ENCODE results near the gene SLIT3.

SLIT3 gene

GRCh38 chr5:169048181-169049125 lies 252.5 kb downstream of the SLIT3 start:
- DNase-seq (ENCODE audit: extremely low spot score) = no peak
- TF ChIP-seq L3MBTL2 (conservative IDR thresholded peaks at IDR 0.05) (no peak), ARNT (IDR thresholded peaks at IDR 0.05) (no peak), TARDBP (IDR thresholded peaks at IDR 0.05) (no peak), ZNF384 (IDR thresholded peaks at IDR 0.05) (no peak), FOXM1 (IDR thresholded peaks at IDR 0.05; ENCODE audit: borderline replicate concordance) (no peak), ELF4 (IDR thresholded peaks at IDR 0.05) (no peak), LEF1 (IDR thresholded peaks at IDR 0.05; ENCODE audit: borderline replicate concordance) (no peak), FOXK2 (IDR thresholded peaks at IDR 0.05) (no peak)
- POLR2A ChIA-PET = no interaction called here
- CTCF ChIA-PET = interaction anchor here (0.6 to 0.9 kb wide), 2 partner anchors 8 to 18 kb away, joined by 3 read pairs; no protein-coding TSS in a partner anchor

GRCh38 chr5:169044962-169045361 lies 256.0 kb downstream of the SLIT3 start:
- DNase-seq (ENCODE audit: extremely low spot score) = no peak
- ChIA-PET CTCF (no interaction called here), POLR2A (no interaction called here)
- TF ChIP-seq TARDBP (IDR thresholded peaks at IDR 0.05) = no peak
- TF ChIP-seq FOXM1 (IDR thresholded peaks at IDR 0.05; ENCODE audit: borderline replicate concordance) = no peak
- no peak for TF ChIP-seq ELF4 (IDR thresholded peaks at IDR 0.05)
- TF ChIP-seq BHLHE40 (IDR thresholded peaks at IDR 0.05; ENCODE audit: borderline replicate concordance) = no peak
- TF ChIP-seq ZNF384 (IDR thresholded peaks at IDR 0.05) = no peak
- no peak for TF ChIP-seq LEF1 (IDR thresholded peaks at IDR 0.05; ENCODE audit: borderline replicate concordance)
- TF ChIP-seq FOXK2 (IDR thresholded peaks at IDR 0.05) = no peak
- TF ChIP-seq NFRKB (IDR thresholded peaks at IDR 0.05) = no peak
- no peak for TF ChIP-seq PKNOX1 (IDR thresholded peaks at IDR 0.05)
- TF ChIP-seq ARNT (IDR thresholded peaks at IDR 0.05) = no peak
- TF ChIP-seq SUZ12 (IDR thresholded peaks at IDR 0.05) = no peak
- TF ChIP-seq L3MBTL2 (conservative IDR thresholded peaks at IDR 0.05) = no peak
- TF ChIP-seq SP1 (IDR thresholded peaks at IDR 0.05) = no peak
- no peak for TF ChIP-seq HDGF (IDR thresholded peaks at IDR 0.05; ENCODE audit: borderline replicate concordance)
- no peak for TF ChIP-seq CTBP1 (IDR thresholded peaks at IDR 0.05; ENCODE audit: borderline replicate concordance)

GRCh38 chr5:169041180-169041579 lies 259.8 kb downstream of the SLIT3 start:
- ChIA-PET POLR2A (no interaction called here), CTCF (interaction anchor here (0.7 kb wide), 1 partner anchor 7 kb away, joined by 3 read pairs; no protein-coding TSS in a partner anchor)
- no peak for DNase-seq (ENCODE audit: extremely low spot score)
- TF ChIP-seq FOXM1 (IDR thresholded peaks at IDR 0.05; ENCODE audit: borderline replicate concordance) (no peak), FOXA1 (IDR thresholded peaks at IDR 0.05) (no peak), LEF1 (IDR thresholded peaks at IDR 0.05; ENCODE audit: borderline replicate concordance) (no peak), TARDBP (IDR thresholded peaks at IDR 0.05) (no peak), CTBP1 (IDR thresholded peaks at IDR 0.05; ENCODE audit: borderline replicate concordance) (no peak), HDGF (IDR thresholded peaks at IDR 0.05; ENCODE audit: borderline replicate concordance) (no peak), NFRKB (IDR thresholded peaks at IDR 0.05) (no peak), ARNT (IDR thresholded peaks at IDR 0.05) (no peak), BHLHE40 (IDR thresholded peaks at IDR 0.05; ENCODE audit: borderline replicate concordance) (no peak), L3MBTL2 (conservative IDR thresholded peaks at IDR 0.05) (no peak), ELF4 (IDR thresholded peaks at IDR 0.05) (no peak), FOXK2 (IDR thresholded peaks at IDR 0.05) (no peak), ZNF384 (IDR thresholded peaks at IDR 0.05) (no peak), PKNOX1 (IDR thresholded peaks at IDR 0.05) (no peak), SUZ12 (IDR thresholded peaks at IDR 0.05) (no peak), SP1 (IDR thresholded peaks at IDR 0.05) (no peak)

- ChIA-PET CTCF (no interaction called here), POLR2A (no interaction called here)
- TF ChIP-seq LEF1 (IDR thresholded peaks at IDR 0.05; ENCODE audit: borderline replicate concordance) = no peak
- TF ChIP-seq NFRKB (IDR thresholded peaks at IDR 0.05) = no peak
- TF ChIP-seq BHLHE40 (IDR thresholded peaks at IDR 0.05; ENCODE audit: borderline replicate concordance) = no peak
- TF ChIP-seq L3MBTL2 (conservative IDR thresholded peaks at IDR 0.05) = no peak
- no peak for TF ChIP-seq SP1 (IDR thresholded peaks at IDR 0.05)
- TF ChIP-seq ARNT (IDR thresholded peaks at IDR 0.05) = no peak
- no peak for TF ChIP-seq CTBP1 (IDR thresholded peaks at IDR 0.05; ENCODE audit: borderline replicate concordance)
- TF ChIP-seq TARDBP (IDR thresholded peaks at IDR 0.05) = no peak
- no peak for TF ChIP-seq SUZ12 (IDR thresholded peaks at IDR 0.05)
- no peak for TF ChIP-seq PKNOX1 (IDR thresholded peaks at IDR 0.05)
- DNase-seq (ENCODE audit: extremely low spot score) = no peak
These were observed 261.3 kb downstream of the SLIT3 start for GRCh38 chr5:169039592-169039991.

GRCh38 chr5:169037466-169037865 lies 263.5 kb downstream of the SLIT3 start:
- ChIA-PET CTCF (no interaction called here), POLR2A (no interaction called here)
- peak; percentile 24 for DNase-seq (ENCODE audit: extremely low spot score)
- TF ChIP-seq PKNOX1 (IDR thresholded peaks at IDR 0.05) = peak; percentile 54
- peak; percentile 40 for TF ChIP-seq L3MBTL2 (conservative IDR thresholded peaks at IDR 0.05)
- no peak for TF ChIP-seq FOXM1 (IDR thresholded peaks at IDR 0.05; ENCODE audit: borderline replicate concordance)
